ENCODE measurements around the gene SHROOM3.

- TF ChIP-seq CTCF (IDR thresholded peaks at IDR 0.05) (no peak), POLR2A (IDR thresholded peaks at IDR 0.05) (no peak), POLR2AphosphoS5 (IDR thresholded peaks at IDR 0.05) (no peak), EP300 (IDR thresholded peaks at IDR 0.05) (no peak)
Observed at GRCh38 chr4:76783836-76784235, 348.8 kb downstream of the SHROOM3 start.
